Urinary bladder (tissue), 4 donors: ENCODE results near the gene ZNF444. TPM values are rescaled to one million over a fixed set of nuclear protein-coding genes. Genes with fewer than 3 reads are reported as not detected.

Source experiments
- DNase-seq: peaks from one replicate; pipeline ENCODE4 v3.0.0-alpha.2; 2015; ENCODE audit errors: extremely low spot score
- H3K27ac ChIP-seq: one replicate; pipeline ENCODE4 v1.5.1; 2013; ENCODE audit warnings: low read depth, mild to moderate bottlenecking, moderate library complexity
- H3K36me3 ChIP-seq: one replicate; pipeline ENCODE4 v1.6.1; 2013; ENCODE audit warnings: mild to moderate bottlenecking, moderate library complexity; ENCODE audit not compliant: insufficient read depth
- H3K4me1 ChIP-seq: one replicate; pipeline ENCODE4 v1.6.1; 2013; ENCODE audit warnings: mild to moderate bottlenecking, moderate library complexity; ENCODE audit not compliant: insufficient read depth
- H3K4me3 ChIP-seq: one replicate; pipeline ENCODE4 v1.5.1; 2013; ENCODE audit warnings: low read depth, low read length
- WGBS: extraction: QIAGEN DNeasy Blood & Tissue Kit; methylation state at CpG from one replicate; pipeline ENCODE4 v1.1.7; 2013; 5-methylcytosine and 5-hydroxymethylcytosine counted together
- polyA plus RNA-seq: library from polyadenylated mRNA; stranded (reverse); fragments of 200-250 nt; gene quantifications from one replicate; pipeline ENCODE4 v1.2.3, GENCODE V29; 2013
- total RNA-seq: library from RNA; depleted of rRNA; stranded (reverse); fragments of >200 nt; gene quantifications from one replicate; pipeline ENCODE4 v1.2.3, GENCODE V29; 2014
- donor health status: healthy with polysubstance abuse.
- donor health status: healthy.

The ZNF444 gene
- total and polyA plus RNA-seq, 2 donors: 11.7 to 44.5 TPM

DNA sequence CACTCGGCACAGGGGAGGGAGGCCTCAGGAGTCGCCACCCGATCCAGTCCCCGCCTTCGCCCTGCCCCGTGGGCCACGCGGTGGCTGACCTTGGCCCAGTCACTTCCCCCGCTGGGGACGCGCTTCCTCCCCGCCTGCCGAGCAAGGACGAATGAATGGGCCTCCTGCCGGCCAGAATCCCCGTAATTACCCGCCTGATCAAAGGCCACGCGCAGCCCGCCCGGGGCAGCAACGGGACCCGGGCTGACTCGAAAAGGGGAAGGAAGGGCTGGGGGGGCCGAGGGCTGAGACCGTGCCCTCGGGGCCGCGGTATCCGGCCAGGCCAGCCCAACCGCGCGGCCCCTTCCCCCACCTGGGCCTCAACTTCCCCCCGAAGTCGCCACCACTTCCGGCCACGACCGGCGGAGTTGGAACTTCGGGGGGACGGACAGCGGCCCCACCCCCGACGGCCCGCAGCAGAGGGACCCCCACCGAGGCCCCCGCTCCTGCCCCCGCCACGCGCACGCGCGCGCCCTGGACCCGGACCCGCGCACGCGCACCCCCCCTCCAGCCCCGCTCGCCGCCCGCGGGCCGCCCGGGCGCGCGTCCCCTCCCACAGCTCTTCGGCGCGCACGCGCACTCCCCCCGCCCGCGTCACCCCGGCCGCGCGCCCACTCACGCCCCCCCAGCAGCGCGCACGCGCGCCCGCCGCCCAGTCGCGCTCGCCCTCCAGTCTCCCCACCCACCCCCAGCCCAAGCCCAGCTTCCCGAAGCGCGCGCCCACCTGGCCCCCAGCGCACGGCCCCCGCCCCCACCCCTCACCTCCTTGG lies 20.5 kb upstream of the ZNF444 start:
- peaks cover 4% of the 10 kb centered on the region for H3K4me1 ChIP-seq
- peak overlapping the region; percentile 74 for H3K4me3 ChIP-seq
- no peaks in the 10 kb centered on the region for H3K36me3 ChIP-seq
- H3K27ac ChIP-seq: peak overlapping the region; percentile 83
- DNase-seq: no peak
- WGBS: under 1% methylated on average over 96 of the region's 99 CpGs

DNA sequence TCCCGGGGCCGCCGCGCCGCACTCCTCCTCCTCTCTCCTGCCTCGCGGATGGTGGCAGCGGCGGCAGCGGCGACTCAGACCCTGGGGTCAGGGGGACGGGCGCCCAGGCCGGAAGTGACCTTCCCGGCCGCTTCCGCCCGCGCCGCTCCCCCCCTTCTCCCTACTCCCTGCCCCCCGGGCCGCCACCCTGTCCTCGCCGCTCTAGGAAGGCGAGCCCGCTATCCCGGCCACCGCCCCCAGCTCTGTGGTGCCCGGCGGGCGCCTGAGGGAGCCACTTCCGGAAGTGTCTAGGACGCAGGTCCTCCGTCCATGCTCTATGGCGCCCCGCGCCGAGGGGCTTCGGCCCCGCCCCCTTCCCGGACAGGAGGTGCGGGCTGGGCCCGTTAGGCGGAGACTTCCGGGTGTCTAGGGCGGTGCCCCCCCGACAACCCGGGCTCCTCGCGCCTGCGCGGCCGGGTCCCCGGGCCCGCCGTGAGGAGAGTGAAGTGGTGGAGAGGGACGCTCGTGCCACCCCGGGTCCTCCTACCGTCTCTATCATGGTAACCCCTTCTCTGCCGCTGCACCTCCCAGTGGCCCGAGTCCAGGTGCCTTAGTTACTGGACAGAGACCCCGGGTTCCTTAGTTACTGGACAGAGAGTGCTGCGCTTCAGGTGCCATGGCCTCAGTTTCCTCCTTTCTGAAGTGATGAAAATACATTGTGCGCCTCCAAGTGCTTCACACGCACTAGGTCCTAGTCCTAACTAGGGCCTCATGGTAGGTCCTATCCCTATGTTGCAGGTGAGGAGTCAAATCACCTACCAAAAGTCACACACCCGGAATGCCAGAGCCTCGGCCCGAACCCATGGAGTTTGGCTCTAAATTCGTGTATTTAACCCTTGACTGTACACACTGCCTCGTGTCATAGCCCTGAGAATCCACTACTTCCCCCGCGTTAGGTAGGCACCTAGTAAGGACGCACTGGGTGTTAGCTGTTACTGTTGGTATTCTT lies 19.6 kb upstream of the ZNF444 start, which contains the start of gene ZNF787:
ZNF787 (minus strand) TSS at position 116 of the 988 bp plus-strand sequence. CDS start 18,078 bp downstream, outside the sequence.
- Histone ChIP-seq H3K4me1 (peaks cover 4% of the 10 kb centered on the region), H3K4me3 (peak within 1 kb of the TSS; percentile 74), H3K36me3 (no peaks in the 10 kb centered on the region), H3K27ac (peak within 1 kb of the TSS; percentile 83)
- DNase-seq: peak; percentile 92
- 5% methylated on average over 74 of the region's 74 CpGs for WGBS

DNA sequence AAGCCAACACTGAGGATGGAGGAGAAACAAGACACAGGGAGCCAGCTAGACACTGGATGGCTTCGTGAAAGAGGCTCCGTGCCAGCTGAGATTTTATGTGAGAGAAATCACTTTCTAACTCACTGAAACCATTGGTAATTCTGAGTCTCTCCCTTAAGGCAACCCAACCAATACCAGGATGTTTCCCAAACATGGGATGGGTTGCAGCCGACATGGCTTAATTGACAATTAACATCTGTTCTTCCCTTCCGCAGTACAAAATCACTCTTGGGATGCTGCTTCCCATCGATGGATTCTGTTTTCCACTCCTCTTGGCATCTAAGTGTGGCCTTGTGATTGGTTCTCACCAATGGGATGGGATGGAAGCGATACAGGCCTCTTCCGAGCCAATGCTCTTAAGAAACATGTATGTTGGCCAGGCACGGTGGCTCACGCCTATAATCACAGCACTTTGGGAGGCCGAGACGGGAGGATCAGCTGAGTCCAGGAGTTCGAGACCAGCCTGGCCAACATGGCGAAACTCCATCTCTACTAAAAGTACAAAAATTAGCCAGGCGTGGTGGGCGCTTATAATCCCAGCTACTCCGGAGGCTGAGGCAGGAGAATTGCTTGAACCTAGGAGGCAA lies 17.7 kb upstream of the ZNF444 start:
- H3K27ac ChIP-seq: no peak overlapping the region
- H3K4me1 ChIP-seq: peaks cover 4% of the 10 kb centered on the region
- H3K36me3 ChIP-seq: no peaks in the 10 kb centered on the region
- 75% methylated on average over 16 of the region's 16 CpGs for WGBS
- DNase-seq: no peak
- H3K4me3 ChIP-seq: no peak overlapping the region

DNA sequence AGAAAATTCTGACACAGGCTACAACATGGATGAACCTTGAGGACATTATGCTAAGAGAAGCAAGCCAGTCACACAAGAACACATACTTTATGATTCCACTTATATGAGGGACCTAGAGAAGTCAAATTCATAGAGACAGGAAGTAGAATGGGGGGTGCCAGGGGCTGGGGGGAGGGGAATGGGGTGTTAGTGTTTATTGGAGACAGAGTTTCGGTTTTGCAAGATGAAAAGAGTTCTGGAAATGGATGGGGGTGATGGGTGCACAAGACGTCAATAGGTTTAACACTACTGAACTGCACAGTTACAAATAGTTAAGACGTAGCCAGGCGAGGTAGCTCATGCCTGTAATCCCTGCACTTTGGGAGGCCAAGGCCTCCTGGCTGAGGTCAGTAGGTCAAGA lies 16.5 kb upstream of the ZNF444 start:
- WGBS: 93% methylated on average over 4 of the region's 4 CpGs
- H3K36me3 ChIP-seq: no peaks in the 10 kb centered on the region
- no peak overlapping the region for H3K27ac ChIP-seq
- H3K4me1 ChIP-seq: peaks cover 4% of the 10 kb centered on the region
- H3K4me3 ChIP-seq: no peak overlapping the region
- no peak for DNase-seq

DNA sequence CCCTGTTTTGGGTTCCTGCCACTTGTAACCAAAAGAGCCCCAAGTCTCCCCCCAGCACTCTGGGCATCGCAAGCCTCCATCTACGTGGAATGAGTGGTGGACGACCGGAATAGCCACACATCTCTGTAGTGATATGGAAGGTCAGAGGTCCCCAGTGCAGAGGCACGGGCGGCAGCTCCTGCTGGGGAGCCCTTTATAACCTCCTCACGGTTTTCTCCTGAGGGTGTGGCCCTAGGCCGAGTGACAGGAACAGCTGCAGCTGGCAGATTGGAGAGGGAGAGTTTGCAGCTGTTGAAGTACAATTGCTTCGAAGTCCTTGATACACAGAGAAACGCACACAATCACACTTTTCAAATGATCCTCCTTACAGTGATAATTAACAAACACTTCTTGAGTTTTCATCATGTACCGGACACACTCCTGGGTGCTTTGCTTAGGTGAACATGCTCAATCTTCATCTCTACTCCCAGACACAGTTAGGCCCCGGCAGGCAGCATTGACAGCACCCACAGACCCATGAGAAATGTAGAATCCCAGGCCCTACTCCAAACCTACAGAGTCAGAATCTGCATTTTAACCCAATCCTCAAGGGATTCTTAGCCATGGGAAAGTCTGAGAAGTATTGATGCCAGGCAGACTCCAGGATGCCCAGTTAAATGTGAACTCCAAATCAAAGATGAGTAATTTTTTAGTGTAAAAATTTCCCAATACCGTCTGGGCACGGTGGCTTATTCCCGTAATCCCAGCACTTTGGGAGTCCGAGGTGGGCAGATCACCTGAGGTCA lies 15.1 kb upstream of the ZNF444 start:
- Histone ChIP-seq H3K36me3 (no peaks in the 10 kb centered on the region), H3K27ac (no peak overlapping the region), H3K4me3 (no peak overlapping the region), H3K4me1 (no peaks in the 10 kb centered on the region)
- 56% methylated on average over 16 of the region's 16 CpGs for WGBS
- DNase-seq: no peak

DNA sequence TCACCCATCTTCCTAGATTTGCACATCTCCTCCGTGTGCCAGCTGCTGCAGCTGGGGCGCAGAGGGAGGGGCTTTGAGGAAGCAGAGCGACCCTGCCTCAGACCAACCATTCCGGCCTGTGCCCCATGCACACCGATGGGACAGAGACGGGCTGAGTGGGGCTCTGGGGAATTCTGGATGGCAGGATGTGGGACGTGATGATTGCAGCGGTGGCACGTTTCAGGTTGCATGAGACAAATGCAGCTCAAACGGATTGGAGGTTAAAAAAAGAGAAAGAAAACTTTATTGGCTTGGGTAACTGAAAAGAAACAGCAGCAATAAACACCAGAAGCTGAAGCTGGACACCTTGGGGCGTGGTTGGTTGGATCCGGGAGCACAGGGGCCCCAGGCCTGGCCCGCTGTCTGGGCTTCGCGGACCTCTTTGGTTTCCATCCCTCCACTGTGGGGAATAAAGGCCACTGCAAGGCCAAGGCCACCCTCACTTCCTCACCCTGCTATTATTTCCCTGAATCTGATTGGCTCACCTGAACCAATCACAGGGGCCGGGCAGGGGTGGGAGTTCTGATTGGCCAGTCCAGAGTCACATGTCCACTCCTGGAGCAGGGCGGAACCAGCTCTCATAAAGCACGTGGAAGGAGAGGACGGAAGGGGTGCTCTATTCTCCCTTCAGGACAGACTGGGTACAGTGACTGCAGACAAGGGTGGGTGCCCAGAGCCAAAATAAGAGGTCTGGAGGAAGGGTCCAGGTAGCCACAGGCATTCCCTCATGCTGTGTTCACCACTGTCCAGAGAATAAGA lies 13.9 kb upstream of the ZNF444 start:
- WGBS: 86% methylated on average over 19 of the region's 19 CpGs
- no peak for DNase-seq
- no peaks in the 10 kb centered on the region for H3K36me3 ChIP-seq
- no peak overlapping the region for H3K27ac ChIP-seq
- H3K4me1 ChIP-seq: no peaks in the 10 kb centered on the region
- H3K4me3 ChIP-seq: no peak overlapping the region

DNA sequence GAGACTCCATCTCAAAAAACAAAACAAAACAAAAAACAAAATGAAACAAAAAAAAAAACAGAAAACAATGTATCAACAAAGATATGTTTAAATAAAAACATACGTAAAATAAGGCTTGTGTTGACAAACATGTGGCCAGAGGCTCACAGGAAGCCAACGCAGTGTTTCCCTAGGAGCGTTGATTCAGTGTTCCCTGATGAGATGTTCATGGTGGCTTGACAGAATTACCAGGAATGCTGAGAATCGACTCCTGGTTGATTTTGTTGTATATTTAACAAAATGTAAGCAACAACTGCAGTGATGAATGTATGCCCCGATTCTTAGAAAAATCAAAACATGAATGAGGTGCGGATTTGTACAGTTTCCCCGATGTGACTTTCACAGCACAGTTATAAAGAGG lies 11.1 kb upstream of the ZNF444 start:
- Histone ChIP-seq H3K4me3 (no peak overlapping the region), H3K27ac (no peak overlapping the region), H3K4me1 (no peaks in the 10 kb centered on the region), H3K36me3 (no peaks in the 10 kb centered on the region)
- no peak for DNase-seq
- 81% methylated on average over 7 of the region's 7 CpGs for WGBS

DNA sequence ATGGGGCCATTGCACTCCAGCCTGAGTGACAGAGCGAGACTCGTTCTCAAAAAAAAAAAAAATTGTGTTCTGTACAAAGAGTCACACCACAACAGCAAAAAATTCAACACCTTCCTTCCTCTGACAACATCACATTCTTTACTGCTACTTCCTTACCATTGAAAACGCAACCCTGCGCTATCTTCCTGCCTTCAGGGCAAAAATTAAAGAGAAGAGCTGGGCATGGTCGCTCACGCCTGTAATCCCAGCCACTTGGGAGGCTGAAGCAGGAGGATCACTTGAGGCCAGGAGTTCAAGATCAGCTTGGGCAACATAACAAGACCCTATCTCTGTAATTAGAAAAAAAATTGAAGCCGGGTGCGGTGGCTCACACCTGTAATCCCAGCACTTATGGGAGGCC lies 9.4 kb upstream of the ZNF444 start:
- 89% methylated on average over 8 of the region's 8 CpGs for WGBS
- H3K27ac ChIP-seq: no peak overlapping the region
- H3K4me3 ChIP-seq: no peak overlapping the region
- no peak for DNase-seq
- no peaks in the 10 kb centered on the region for H3K4me1 ChIP-seq
- no peaks in the 10 kb centered on the region for H3K36me3 ChIP-seq

DNA sequence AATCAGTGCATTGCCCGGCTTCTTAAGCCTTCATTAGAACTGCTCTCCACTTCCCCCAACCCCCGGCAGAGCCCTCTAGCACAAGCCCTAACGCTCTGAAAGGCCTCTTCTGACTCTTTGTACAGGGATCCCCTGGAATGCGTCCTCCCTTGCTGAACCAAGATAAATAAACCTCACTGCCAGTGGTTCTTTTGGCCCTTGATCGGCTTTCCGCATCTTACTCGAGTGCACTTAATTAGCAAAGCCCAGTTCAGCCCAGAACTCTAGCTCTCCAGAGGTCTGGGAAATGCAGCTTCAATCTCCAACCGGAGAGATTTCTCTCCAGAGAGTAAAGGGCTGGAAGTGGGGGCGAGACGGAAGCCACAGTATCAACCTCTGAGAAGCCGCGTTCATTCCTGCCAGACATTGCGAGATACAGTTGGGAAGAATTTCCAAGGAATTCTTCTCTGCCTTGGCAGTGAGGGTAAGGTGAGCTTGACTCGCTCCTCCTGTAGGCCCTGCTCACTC lies 8.7 kb upstream of the ZNF444 start:
- DNase-seq: no peak
- H3K4me3 ChIP-seq: no peak overlapping the region
- H3K27ac ChIP-seq: no peak overlapping the region
- H3K4me1 ChIP-seq: no peaks in the 10 kb centered on the region
- H3K36me3 ChIP-seq: no peaks in the 10 kb centered on the region
- WGBS: 18% methylated on average over 14 of the region's 14 CpGs

DNA sequence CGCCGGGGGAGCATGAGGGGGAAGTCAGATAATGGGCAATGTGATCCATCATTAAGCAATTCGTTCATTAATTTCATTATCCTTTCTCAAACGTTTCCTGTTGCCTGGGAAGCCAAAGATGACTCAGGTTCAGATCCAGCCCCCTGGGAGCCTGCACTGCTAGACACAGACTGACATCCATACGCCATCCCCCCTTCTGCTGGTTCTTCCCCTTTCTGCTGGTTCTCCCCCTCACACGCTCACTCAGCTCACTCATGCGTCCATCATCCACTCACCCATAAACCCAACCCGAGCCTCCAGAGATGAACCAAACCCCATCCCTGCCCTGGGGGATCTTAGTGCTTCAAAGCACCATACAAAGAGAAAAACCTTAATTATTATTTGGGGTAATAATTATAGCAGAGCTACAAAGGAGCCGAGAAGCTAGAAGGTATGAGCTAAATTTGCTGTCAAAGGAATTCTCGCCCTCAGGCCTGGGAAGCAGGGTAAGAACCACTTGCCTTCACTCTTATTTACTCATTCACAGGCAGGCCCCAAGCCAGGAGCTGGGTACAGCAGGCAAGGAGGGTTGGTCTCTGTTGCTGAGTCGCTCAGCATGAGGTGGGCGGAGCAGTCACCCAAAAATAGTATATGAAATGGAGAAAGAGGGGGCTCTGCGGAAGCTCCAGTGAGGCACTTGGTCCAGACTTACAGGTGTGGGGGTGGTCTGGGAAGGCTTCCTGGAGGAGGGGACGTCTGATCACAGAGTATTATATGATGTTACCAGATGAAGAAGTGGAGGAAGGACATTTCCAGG lies 7.0 kb upstream of the ZNF444 start:
- no peak overlapping the region for H3K4me3 ChIP-seq
- no peak for DNase-seq
- WGBS: 83% methylated on average over 14 of the region's 14 CpGs
- H3K4me1 ChIP-seq: no peaks in the 10 kb centered on the region
- no peaks in the 10 kb centered on the region for H3K36me3 ChIP-seq
- H3K27ac ChIP-seq: no peak overlapping the region

DNA sequence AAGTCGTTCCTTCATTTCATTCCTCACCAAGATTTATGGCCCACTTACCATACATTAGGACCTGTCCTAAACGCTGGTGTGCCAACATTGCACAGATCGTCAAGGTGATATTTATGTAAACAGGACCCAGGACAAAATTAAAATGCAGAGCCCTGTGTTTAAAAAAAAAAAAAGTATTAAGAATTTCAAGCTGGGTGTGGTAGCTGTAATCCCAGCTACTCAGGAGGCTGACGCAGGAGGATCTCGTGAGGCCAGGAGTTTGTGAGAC lies 6.5 kb upstream of the ZNF444 start:
- DNase-seq: no peak
- H3K4me3 ChIP-seq: no peak overlapping the region
- H3K36me3 ChIP-seq: no peaks in the 10 kb centered on the region
- H3K4me1 ChIP-seq: no peaks in the 10 kb centered on the region
- 75% methylated on average over 5 of the region's 5 CpGs for WGBS
- H3K27ac ChIP-seq: no peak overlapping the region

DNA sequence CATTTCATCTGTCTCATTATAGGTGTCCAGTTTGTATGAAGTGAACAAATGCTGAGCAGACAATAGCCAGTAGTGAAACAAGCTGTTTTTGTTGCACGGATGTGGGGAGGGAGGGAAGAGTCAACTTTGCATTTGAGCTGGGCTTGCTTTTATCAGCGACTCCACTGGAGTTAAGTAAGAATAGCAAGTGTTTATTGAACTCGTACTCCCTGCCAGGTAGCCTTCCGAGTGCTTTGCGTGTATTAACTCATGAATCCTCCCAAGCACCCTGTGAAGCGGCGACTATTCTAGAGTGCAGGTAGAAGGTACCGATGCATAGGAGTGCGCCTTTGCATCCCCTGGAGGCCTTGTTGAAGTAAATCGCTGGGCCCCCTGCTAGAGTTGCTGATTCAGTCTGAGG lies 4.7 kb upstream of the ZNF444 start:
- H3K36me3 ChIP-seq: no peaks in the 10 kb centered on the region
- H3K27ac ChIP-seq: no peak overlapping the region
- H3K4me1 ChIP-seq: no peaks in the 10 kb centered on the region
- H3K4me3 ChIP-seq: no peak overlapping the region
- WGBS: 47% methylated on average over 10 of the region's 10 CpGs
- DNase-seq: no peak
